ENCODE data around the gene OR9K2. TPM values are rescaled to one million over a fixed set of nuclear protein-coding genes. Genes with fewer than 3 reads are reported as not detected.

OR9K2 gene, protein sequence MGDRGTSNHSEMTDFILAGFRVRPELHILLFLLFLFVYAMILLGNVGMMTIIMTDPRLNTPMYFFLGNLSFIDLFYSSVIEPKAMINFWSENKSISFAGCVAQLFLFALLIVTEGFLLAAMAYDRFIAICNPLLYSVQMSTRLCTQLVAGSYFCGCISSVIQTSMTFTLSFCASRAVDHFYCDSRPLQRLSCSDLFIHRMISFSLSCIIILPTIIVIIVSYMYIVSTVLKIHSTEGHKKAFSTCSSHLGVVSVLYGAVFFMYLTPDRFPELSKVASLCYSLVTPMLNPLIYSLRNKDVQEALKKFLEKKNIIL
- not detected for total RNA-seq

DNA sequence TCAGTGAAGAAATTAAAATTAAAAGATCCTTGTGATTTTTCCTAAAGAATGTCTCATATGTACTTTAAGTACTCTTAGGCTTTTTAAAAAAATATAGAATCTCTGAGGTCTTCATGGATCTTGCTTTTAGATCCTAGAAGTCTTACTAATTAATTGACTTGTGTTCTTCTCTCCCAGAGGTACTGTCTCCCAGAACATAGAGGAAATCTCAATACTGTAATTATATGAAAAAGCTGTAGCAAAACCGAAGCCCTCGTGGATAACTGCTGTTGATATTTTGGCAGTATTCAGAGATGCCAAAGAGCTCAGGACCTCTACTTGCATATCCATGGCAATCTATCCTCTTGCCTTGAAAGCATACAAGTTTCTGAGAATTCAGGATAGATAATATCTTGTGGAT lies at the start of gene OR9K2:
Gene OR9K2 (plus strand): TSS at position 301 of the 400 bp plus-strand sequence. CDS start 3,429 bp downstream, outside the sequence.
- no peaks in the 10 kb centered on the region for H3K4me1 ChIP-seq
- 81 to 82% methylated on average over 2 of the region's 2 CpGs for WGBS, 2 donors
- TF ChIP-seq POLR2A (IDR thresholded peaks at IDR 0.05): no peak
- TF ChIP-seq POLR2AphosphoS5 (IDR thresholded peaks at IDR 0.05): no peak
- TF ChIP-seq, protein P1, sequence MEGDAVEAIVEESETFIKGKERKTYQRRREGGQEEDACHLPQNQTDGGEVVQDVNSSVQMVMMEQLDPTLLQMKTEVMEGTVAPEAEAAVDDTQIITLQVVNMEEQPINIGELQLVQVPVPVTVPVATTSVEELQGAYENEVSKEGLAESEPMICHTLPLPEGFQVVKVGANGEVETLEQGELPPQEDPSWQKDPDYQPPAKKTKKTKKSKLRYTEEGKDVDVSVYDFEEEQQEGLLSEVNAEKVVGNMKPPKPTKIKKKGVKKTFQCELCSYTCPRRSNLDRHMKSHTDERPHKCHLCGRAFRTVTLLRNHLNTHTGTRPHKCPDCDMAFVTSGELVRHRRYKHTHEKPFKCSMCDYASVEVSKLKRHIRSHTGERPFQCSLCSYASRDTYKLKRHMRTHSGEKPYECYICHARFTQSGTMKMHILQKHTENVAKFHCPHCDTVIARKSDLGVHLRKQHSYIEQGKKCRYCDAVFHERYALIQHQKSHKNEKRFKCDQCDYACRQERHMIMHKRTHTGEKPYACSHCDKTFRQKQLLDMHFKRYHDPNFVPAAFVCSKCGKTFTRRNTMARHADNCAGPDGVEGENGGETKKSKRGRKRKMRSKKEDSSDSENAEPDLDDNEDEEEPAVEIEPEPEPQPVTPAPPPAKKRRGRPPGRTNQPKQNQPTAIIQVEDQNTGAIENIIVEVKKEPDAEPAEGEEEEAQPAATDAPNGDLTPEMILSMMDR (IDR thresholded peaks at IDR 0.05): no peak
- no peak for TF ChIP-seq EP300 (IDR thresholded peaks at IDR 0.05)
- no peaks in the 10 kb centered on the region for H3K27me3 ChIP-seq
- H3K36me3 ChIP-seq: no peaks in the 10 kb centered on the region
- no peak within 1 kb of the TSS for H3K4me3 ChIP-seq
- DNase-seq (no peak), ATAC-seq (ENCODE audit: low FRiP score in 2 of 2) (no peak)
- H3K27ac ChIP-seq: no peak within 1 kb of the TSS
- no peaks in the 10 kb centered on the region for H3K9me3 ChIP-seq

DNA sequence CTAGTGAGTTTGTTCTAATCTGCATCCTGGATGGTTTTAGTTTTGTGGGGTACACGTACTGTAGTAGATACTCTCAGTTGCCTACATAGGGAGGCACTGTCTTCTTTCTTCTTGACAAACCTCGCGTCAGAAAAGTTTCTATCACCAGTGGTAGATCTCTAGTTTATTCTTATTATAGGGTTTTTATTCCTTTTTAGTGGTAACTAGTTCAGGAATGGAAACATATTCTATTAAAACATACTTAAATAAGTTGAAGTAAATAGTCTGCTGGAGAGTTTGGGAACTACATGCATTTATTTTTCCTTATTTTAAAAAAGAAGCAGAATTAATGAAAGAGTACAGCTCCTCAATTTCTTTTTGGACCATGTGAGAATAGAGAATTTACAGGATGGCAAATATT lies 33.6 kb upstream of the OR9K2 start:
- WGBS, 2 donors: 94% methylated on average over 3 of the region's 3 CpGs

DNA sequence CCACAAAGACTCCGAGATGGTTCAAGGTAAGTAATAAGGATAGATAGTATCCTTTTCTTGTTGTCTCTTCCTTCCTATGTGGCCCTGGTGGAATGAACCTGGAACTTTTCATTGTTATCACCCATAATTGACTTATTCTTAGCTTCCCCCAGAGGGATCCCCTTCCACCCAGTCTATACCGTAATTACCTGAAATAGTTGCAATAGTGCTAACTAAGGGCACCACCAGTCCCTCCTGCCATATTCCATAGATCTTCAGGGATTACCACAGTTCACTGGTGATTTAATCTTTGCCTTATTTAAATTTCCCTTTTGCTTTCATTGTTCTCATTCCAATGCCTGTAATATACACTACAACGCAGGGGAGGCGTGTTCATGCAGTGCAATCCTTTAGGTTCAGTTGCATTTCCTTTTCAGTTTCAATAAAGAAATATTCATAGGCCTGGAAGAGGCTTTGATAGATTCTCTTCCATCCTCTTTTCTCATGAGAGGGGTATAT lies 13.8 kb upstream of the OR9K2 start:
- no peak overlapping the region for H3K4me3 ChIP-seq
- H3K36me3 ChIP-seq: no peaks in the 10 kb centered on the region
- H3K4me1 ChIP-seq: no peaks in the 10 kb centered on the region
- ATAC-seq (ENCODE audit: low FRiP score in 2 of 2) (no peak), DNase-seq (no peak)
- TF ChIP-seq POLR2A (IDR thresholded peaks at IDR 0.05): no peak
- TF ChIP-seq, protein P1 (IDR thresholded peaks at IDR 0.05): no peak
- TF ChIP-seq POLR2AphosphoS5 (IDR thresholded peaks at IDR 0.05): no peak
- TF ChIP-seq EP300 (IDR thresholded peaks at IDR 0.05): no peak
- H3K9me3 ChIP-seq: no peaks in the 10 kb centered on the region
- WGBS, 2 donors: 89 to 95% methylated on average over 4 of the region's 4 CpGs
- no peak overlapping the region for H3K27ac ChIP-seq
- no peaks in the 10 kb centered on the region for H3K27me3 ChIP-seq

More for the DNA sequence above, 33.6 kb upstream of the OR9K2 start:
- ATAC-seq (ENCODE audit: low FRiP score in 2 of 2) (no peak), DNase-seq (no peak)
- Histone ChIP-seq H3K27me3 (no peaks in the 10 kb centered on the region), H3K36me3 (no peaks in the 10 kb centered on the region), H3K4me3 (no peak overlapping the region), H3K4me1 (no peaks in the 10 kb centered on the region), H3K27ac (no peak overlapping the region), H3K9me3 (no peaks in the 10 kb centered on the region)
- TF ChIP-seq EP300 (IDR thresholded peaks at IDR 0.05) (no peak), POLR2AphosphoS5 (IDR thresholded peaks at IDR 0.05) (no peak), POLR2A (IDR thresholded peaks at IDR 0.05) (no peak)
- TF ChIP-seq, protein P1 (IDR thresholded peaks at IDR 0.05): no peak

DNA sequence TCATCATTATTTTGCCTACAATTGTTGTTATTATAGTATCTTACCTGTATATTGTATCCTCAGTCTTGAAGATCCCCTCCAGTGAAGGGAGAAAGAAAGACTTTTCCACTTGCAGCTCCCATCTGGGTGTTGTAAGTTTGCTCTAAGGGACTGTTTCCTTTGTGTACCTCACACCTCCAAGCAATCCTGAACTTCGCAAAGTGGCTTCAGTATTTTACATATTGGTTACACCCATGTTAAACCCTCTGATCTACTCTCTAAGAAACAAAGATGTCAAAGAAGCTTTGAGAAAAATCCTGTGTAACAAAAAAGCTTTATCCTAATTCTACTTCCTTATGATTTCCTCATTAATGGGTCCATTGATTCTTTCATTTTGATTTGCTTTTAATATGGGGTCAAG lies 10.1 kb upstream of the OR9K2 start:
- no peaks in the 10 kb centered on the region for H3K36me3 ChIP-seq
- no peaks in the 10 kb centered on the region for H3K4me1 ChIP-seq
- H3K27me3 ChIP-seq: no peaks in the 10 kb centered on the region
- no peak overlapping the region for H3K4me3 ChIP-seq
- H3K27ac ChIP-seq: no peak overlapping the region
- no peaks in the 10 kb centered on the region for H3K9me3 ChIP-seq
- TF ChIP-seq EP300 (IDR thresholded peaks at IDR 0.05): no peak
- TF ChIP-seq, protein P1 (IDR thresholded peaks at IDR 0.05): no peak
- TF ChIP-seq POLR2A (IDR thresholded peaks at IDR 0.05): no peak
- no peak for TF ChIP-seq POLR2AphosphoS5 (IDR thresholded peaks at IDR 0.05)
- WGBS, 2 donors: 86 to 91% methylated on average over 1 of the region's 1 CpG
- DNase-seq: no peak
- no peak for ATAC-seq (ENCODE audit: low FRiP score in 2 of 2)

DNA sequence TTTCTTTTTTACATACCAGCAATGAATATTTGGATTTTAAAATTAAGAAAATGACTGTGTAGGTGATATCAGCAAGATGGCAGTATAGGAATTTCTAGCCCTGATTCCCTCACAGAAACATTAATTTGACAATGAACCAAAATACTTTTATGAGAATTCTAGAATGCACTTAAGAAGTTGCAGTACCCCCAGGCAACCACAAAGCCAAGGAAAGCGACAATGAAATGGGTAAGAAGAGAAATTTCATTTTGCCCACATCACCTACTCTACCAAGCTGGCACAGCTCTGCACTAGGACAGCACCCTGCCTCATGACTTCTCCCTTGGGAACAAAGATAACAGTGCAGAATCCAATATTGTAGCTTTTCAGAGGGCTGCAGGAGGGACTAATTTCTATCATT lies 6.6 kb downstream of the OR9K2 start:
- Histone ChIP-seq H3K27ac (no peak overlapping the region), H3K4me3 (no peak overlapping the region), H3K9me3 (no peaks in the 10 kb centered on the region), H3K27me3 (no peaks in the 10 kb centered on the region), H3K36me3 (no peaks in the 10 kb centered on the region), H3K4me1 (no peaks in the 10 kb centered on the region)
- TF ChIP-seq POLR2A (IDR thresholded peaks at IDR 0.05): no peak
- TF ChIP-seq EP300 (IDR thresholded peaks at IDR 0.05): no peak
- TF ChIP-seq, protein P1 (IDR thresholded peaks at IDR 0.05): no peak
- no peak for TF ChIP-seq POLR2AphosphoS5 (IDR thresholded peaks at IDR 0.05)
- ATAC-seq (ENCODE audit: low FRiP score in 2 of 2) (no peak), DNase-seq (no peak)
- 62 to 75% methylated on average over 1 of the region's 1 CpG for WGBS, 2 donors

All from upper lobe of left lung (tissue), 6 donors.